Breast epithelium (tissue), 3 donors: Measurements from ENCODE around the gene TSR3.

Source experiments
- CTCF ChIP-seq, 3 donors: fragments of 450-650 bp; IDR thresholded peaks; one replicate each; pipeline ENCODE4 v1.5.1; 2016 to 2017; ENCODE audit warnings: antibody characterized with exemption in 3 of 3, mild to moderate bottlenecking in 3 of 3, moderate library complexity in 3 of 3
- POLR2A ChIP-seq: fragments of 450-650 bp; IDR thresholded peaks from one replicate; pipeline ENCODE4 v1.6.1; 2016; ENCODE audit warnings: antibody characterized with exemption, mild to moderate bottlenecking, moderate library complexity
- POLR2AphosphoS5 ChIP-seq, 3 donors: sonication (generic); formaldehyde crosslinking; IDR thresholded peaks; one replicate each; pipeline ENCODE4 v1.6.1; 2017; ENCODE audit warnings: antibody characterized with exemption in 3 of 3

- TF ChIP-seq CTCF (IDR thresholded peaks at IDR 0.05) (no peak), POLR2AphosphoS5 (IDR thresholded peaks at IDR 0.05) (no peak), POLR2A (no peak)
These were observed 38.8 kb downstream of the TSR3 start for GRCh38 chr16:1312903-1313302.
